Neural cell (in vitro differentiated cells): Measurements from ENCODE around the gene HS3ST6. TPM values are rescaled to one million over a fixed set of nuclear protein-coding genes. Genes with fewer than 3 reads are reported as not detected.
"Not testable (repeated sequence)": the region's sequence is repeated elsewhere in the genome, so short reads cannot be mapped to it uniquely, and the experiment has no call there.

Source experiments
- H2AFZ ChIP-seq: fragments of 200-600, 300-800 bp; sonication (generic), shearing (Covaris generic); 2 replicates; pipeline ENCODE4 v1.6.0; 2014; ENCODE audit warnings: low read depth, mild to moderate bottlenecking, antibody characterized with exemption, low read length, moderate library complexity
- H3F3A ChIP-seq: fragments of 200-600 bp; shearing (Covaris generic); 2 replicates; pipeline ENCODE4 v1.6.1; 2016; ENCODE audit warnings: mild to moderate bottlenecking, moderate library complexity, mixed read lengths, antibody characterized with exemption, low read length; ENCODE audit not compliant: insufficient read depth, poor library complexity, severe bottlenecking
- H3K27ac ChIP-seq: fragments of 200-600, 300-800 bp; sonication (generic), shearing (Covaris generic); 2 replicates; pipeline ENCODE4 v1.5.1; 2014; ENCODE audit warnings: mild to moderate bottlenecking, low read length, moderate library complexity
- H3K27me3 ChIP-seq: fragments of 300-800, 200-600 bp; sonication (generic), shearing (Covaris generic); 2 replicates; pipeline ENCODE4 v1.6.0; 2014; ENCODE audit warnings: mild to moderate bottlenecking, low read depth, low read length, moderate library complexity; ENCODE audit not compliant: insufficient read depth
- H3K36me3 ChIP-seq: fragments of 300-800, 200-600 bp; sonication (generic), shearing (Covaris generic); 2 replicates; pipeline ENCODE4 v1.5.1; 2014; ENCODE audit warnings: mild to moderate bottlenecking, antibody characterized with exemption, low read length, moderate library complexity; ENCODE audit not compliant: insufficient read depth
- H3K4me2 ChIP-seq: fragments of 300-800, 200-600 bp; sonication (generic), shearing (Covaris generic); 2 replicates; pipeline ENCODE4 v1.6.0; 2014; ENCODE audit warnings: mild to moderate bottlenecking, low read length
- H3K4me3 ChIP-seq: fragments of 300-800, 200-600 bp; sonication (generic), shearing (Covaris generic); 2 replicates; pipeline ENCODE4 v1.5.1; 2014; ENCODE audit warnings: mild to moderate bottlenecking, low read length, moderate library complexity
- H3K79me2 ChIP-seq: fragments of 200-600 bp; shearing (Covaris generic); replicated peaks from 2 replicates; pipeline ENCODE4 v1.6.0; 2014; ENCODE audit warnings: mild to moderate bottlenecking, low read length, moderate library complexity; ENCODE audit not compliant: insufficient read depth
- H3K9ac ChIP-seq: fragments of 300-800, 200-600 bp; sonication (generic), shearing (Covaris generic); 2 replicates; pipeline ENCODE4 v1.6.1; 2016; ENCODE audit warnings: mild to moderate bottlenecking, low read length, mixed read lengths
- H3K9me2 ChIP-seq: fragments of 200-600 bp; shearing (Covaris generic); 2 replicates; pipeline ENCODE4 v1.6.1; 2016; ENCODE audit warnings: mild to moderate bottlenecking, low read length, mixed read lengths; ENCODE audit not compliant: insufficient read depth
- H3K9me3 ChIP-seq: fragments of 200-600, 300-800 bp; sonication (generic), shearing (Covaris generic); 2 replicates; pipeline ENCODE4 v1.6.1; 2016; ENCODE audit warnings: mild to moderate bottlenecking, mixed run types, low read length, moderate library complexity, mixed read lengths
- H4K20me1 ChIP-seq: fragments of 200-600 bp; shearing (Covaris generic); 2 replicates; pipeline ENCODE4 v1.6.1; 2016; ENCODE audit warnings: mild to moderate bottlenecking, mixed run types; ENCODE audit not compliant: insufficient read depth
- CTCF ChIP-seq: fragments of 450-650 bp; IDR thresholded peaks from 2 replicates; pipeline ENCODE4 v1.5.1; 2014; ENCODE audit warnings: antibody characterized with exemption, mild to moderate bottlenecking, moderate library complexity; ENCODE audit not compliant: poor library complexity, severe bottlenecking
- EP300 ChIP-seq: fragments of 450-650 bp; conservative IDR thresholded peaks from 2 replicates; pipeline ENCODE4 v1.6.1; 2014; ENCODE audit warnings: antibody characterized with exemption, mild to moderate bottlenecking, moderate library complexity; ENCODE audit not compliant: poor library complexity, severe bottlenecking
- EZH2 ChIP-seq: fragments of 200-600, 300-800 bp; shearing (Covaris generic), sonication (generic); IDR thresholded peaks from 2 replicates; pipeline ENCODE4 v1.6.1; 2014; ENCODE audit warnings: antibody characterized with exemption, low read length, borderline replicate concordance, mild to moderate bottlenecking; ENCODE audit not compliant: insufficient read depth, poor library complexity, severe bottlenecking
- MXI1 ChIP-seq: fragments of 450-650 bp; conservative IDR thresholded peaks from 2 replicates; pipeline ENCODE4 v1.6.1; 2014; ENCODE audit warnings: antibody characterized with exemption, mild to moderate bottlenecking; ENCODE audit not compliant: poor library complexity, severe bottlenecking
- POLR2AphosphoS5 ChIP-seq: IDR thresholded peaks from 2 replicates; pipeline ENCODE4 v1.6.1; 2012
- RAD21 ChIP-seq: fragments of 450-650 bp; conservative IDR thresholded peaks from 2 replicates; pipeline ENCODE4 v1.6.1; 2014; ENCODE audit warnings: antibody characterized with exemption, mild to moderate bottlenecking, moderate library complexity
- REST ChIP-seq: IDR thresholded peaks from 2 replicates; pipeline ENCODE4 v1.6.1; 2012; ENCODE audit warnings: borderline replicate concordance
- SMC3 ChIP-seq: fragments of 450-650 bp; conservative IDR thresholded peaks from 2 replicates; pipeline ENCODE4 v1.6.1; 2014; ENCODE audit warnings: antibody characterized with exemption, mild to moderate bottlenecking, moderate library complexity; ENCODE audit not compliant: poor library complexity
- TAF1 ChIP-seq: IDR thresholded peaks from 2 replicates; pipeline ENCODE4 v1.6.1; 2012; ENCODE audit warnings: low read depth
- polyA plus RNA-seq: library from polyadenylated mRNA; depleted of rRNA; stranded (reverse); fragments of >200 nt; gene quantifications from 2 replicates; pipeline ENCODE4 v1.2.3, GENCODE V29; 2014

The HS3ST6 gene
- polyA plus RNA-seq, 1 donor from 2014 or later, result not detected

GRCh38 chr16:1899641-1900451, 18.4 kb downstream of the HS3ST6 start:
- no peaks in the 10 kb centered on the region for H3K9me2 ChIP-seq
- no peak overlapping the region for H3K4me2 ChIP-seq
- no peaks in the 10 kb centered on the region for H4K20me1 ChIP-seq
- no peaks in the 10 kb centered on the region for H3K79me2 ChIP-seq
- no peaks in the 10 kb centered on the region for H3K9me3 ChIP-seq
- no peak overlapping the region for H2AFZ ChIP-seq
- H3K27ac ChIP-seq, result no peak overlapping the region
- no peak overlapping the region for H3K4me3 ChIP-seq
- TF ChIP-seq RAD21 (no peak), TAF1 (no peak), POLR2AphosphoS5 (no peak), CTCF (no peak), EP300 (no peak), REST (no peak), MXI1 (no peak), EZH2 (no peak), SMC3 (no peak)
- H3K36me3 ChIP-seq, result no peaks in the 10 kb centered on the region
- H3K9ac ChIP-seq, result no peak overlapping the region
- H3K27me3 ChIP-seq, result no peaks in the 10 kb centered on the region
- no peaks in the 10 kb centered on the region for H3F3A ChIP-seq

GRCh38 chr16:1897692-1898091, 20.5 kb downstream of the HS3ST6 start:
- not testable (repeated sequence) for H3K27ac ChIP-seq, H4K20me1 ChIP-seq, H3K27me3 ChIP-seq

More at GRCh38 chr16:1897692-1898091, 20.5 kb downstream of the HS3ST6 start:
- not testable (repeated sequence) for H2AFZ ChIP-seq, H3K79me2 ChIP-seq, H3K4me3 ChIP-seq, H3K36me3 ChIP-seq, H3K4me2 ChIP-seq, H3K9me2 ChIP-seq, H3K9me3 ChIP-seq, H3K9ac ChIP-seq, H3F3A ChIP-seq
